Karpas-422 (cell line): Measurements from ENCODE around the gene RNASE3. TPM values are rescaled to one million over a fixed set of nuclear protein-coding genes. Genes with fewer than 3 reads are reported as not detected.
A peak's percentile ranks its signal among the peaks of the same experiment; 100 is the strongest.
"Not testable (repeated sequence)": the region's sequence is repeated elsewhere in the genome, so short reads cannot be mapped to it uniquely, and the experiment has no call there.

Experiments
- DNase-seq: peaks from one replicate; pipeline ENCODE4 v3.0.0-alpha.2; 2015
- H2AFZ ChIP-seq: fragments of 200-600 bp; sonication (generic); 2 replicates; pipeline ENCODE4 v1.6.1; 2014; ENCODE audit warnings: antibody characterized with exemption, low read length, mixed read lengths
- H3K27ac ChIP-seq: fragments of 200-600 bp; sonication (generic); 2 replicates; pipeline ENCODE4 v1.5.1; 2014; ENCODE audit warnings: mild to moderate bottlenecking, low read length, moderate library complexity
- H3K27me3 ChIP-seq: fragments of 200-600 bp; sonication (generic); 2 replicates; pipeline ENCODE4 v1.6.1; 2014; ENCODE audit warnings: low read length, mixed read lengths
- H3K36me3 ChIP-seq: fragments of 200-600 bp; sonication (generic); 2 replicates; pipeline ENCODE4 v1.6.1; 2014; ENCODE audit warnings: low read length, mixed read lengths; ENCODE audit not compliant: insufficient read depth
- H3K4me1 ChIP-seq: fragments of 200-600 bp; sonication (generic); 2 replicates; pipeline ENCODE4 v1.6.1; 2014; ENCODE audit warnings: mild to moderate bottlenecking, low read length, mixed read lengths
- H3K4me2 ChIP-seq: fragments of 200-600 bp; sonication (generic); 2 replicates; pipeline ENCODE4 v1.6.1; 2014; ENCODE audit warnings: low read length, low read depth, mild to moderate bottlenecking; ENCODE audit not compliant: poor library complexity, severe bottlenecking
- H3K4me3 ChIP-seq: fragments of 200-600 bp; sonication (generic); 2 replicates; pipeline ENCODE4 v1.5.1; 2014; ENCODE audit warnings: mild to moderate bottlenecking, antibody characterized with exemption, low read length, mixed read lengths
- H3K79me2 ChIP-seq: fragments of 200-600 bp; sonication (generic); 2 replicates; pipeline ENCODE4 v1.6.1; 2014; ENCODE audit warnings: mild to moderate bottlenecking, low read length, mixed read lengths
- H3K9ac ChIP-seq: fragments of 200-600 bp; sonication (generic); 2 replicates; pipeline ENCODE4 v1.6.0; 2014; ENCODE audit warnings: low read length
- H3K9me2 ChIP-seq: fragments of 200-600 bp; sonication (generic), shearing (Covaris generic); replicated peaks from 2 replicates; pipeline ENCODE4 v1.6.0; 2014; ENCODE audit warnings: mild to moderate bottlenecking, low read length, moderate library complexity; ENCODE audit not compliant: insufficient read depth
- H3K9me3 ChIP-seq: fragments of 300-700, 200-600 bp; sonication (generic); 2 replicates; pipeline ENCODE4 v1.6.1; 2014; ENCODE audit warnings: low read length, mixed read lengths
- H4K20me1 ChIP-seq: fragments of 200-600 bp; sonication (generic); 2 replicates; pipeline ENCODE4 v1.6.1; 2014; ENCODE audit warnings: mild to moderate bottlenecking, antibody characterized with exemption, low read length, low read depth; ENCODE audit not compliant: insufficient read depth
- total RNA-seq: library from RNA; depleted of rRNA; stranded (reverse); fragments of >200 nt; shearing (Covaris generic); gene quantifications from 2 replicates; pipeline ENCODE4 v1.2.3, GENCODE V29; 2014; ENCODE audit warnings: low replicate concordance

The RNASE3 gene
- total RNA-seq, 1 experiment from 2014 or later: not detected

- no peak overlapping the region for H3K4me3 ChIP-seq
- no peaks in the 10 kb centered on the region for H3K9me3 ChIP-seq
- H3K4me1 ChIP-seq: no peaks in the 10 kb centered on the region
Observed at GRCh38 chr14:20866194-20866593, 25.0 kb upstream of the RNASE3 start.

GRCh38 chr14:20866963-20867362 lies 24.2 kb upstream of the RNASE3 start:
- Histone ChIP-seq H3K4me3 (no peak overlapping the region), H3K4me2 (no peak overlapping the region), H4K20me1 (no peaks in the 10 kb centered on the region), H3K4me1 (no peaks in the 10 kb centered on the region), H3K27ac (no peak overlapping the region), H3K36me3 (no peaks in the 10 kb centered on the region), H2AFZ (no peak overlapping the region), H3K79me2 (no peaks in the 10 kb centered on the region), H3K9me2 (no peaks in the 10 kb centered on the region), H3K27me3 (no peaks in the 10 kb centered on the region), H3K9me3 (no peaks in the 10 kb centered on the region), H3K9ac (no peak overlapping the region)
- DNase-seq: peak; percentile 65

More at GRCh38 chr14:20866194-20866593, 25.0 kb upstream of the RNASE3 start:
- H3K4me2 ChIP-seq: no peak overlapping the region
- H3K9ac ChIP-seq: no peak overlapping the region
- no peaks in the 10 kb centered on the region for H4K20me1 ChIP-seq
- no peaks in the 10 kb centered on the region for H3K9me2 ChIP-seq
- H3K27ac ChIP-seq: no peak overlapping the region
- H2AFZ ChIP-seq: no peak overlapping the region
- no peaks in the 10 kb centered on the region for H3K79me2 ChIP-seq
- no peaks in the 10 kb centered on the region for H3K36me3 ChIP-seq
- DNase-seq: no peak
- no peaks in the 10 kb centered on the region for H3K27me3 ChIP-seq

- Histone ChIP-seq H2AFZ (0 out of 2 replicates have a peak overlapping the region, but pooled peaks have one; percentile 30), H3K9me2 (no peaks in the 10 kb centered on the region), H4K20me1 (no peaks in the 10 kb centered on the region), H3K9me3 (no peaks in the 10 kb centered on the region), H3K79me2 (no peaks in the 10 kb centered on the region), H3K4me3 (no peak overlapping the region), H3K36me3 (no peaks in the 10 kb centered on the region), H3K4me1 (no peaks in the 10 kb centered on the region), H3K27ac (no peak overlapping the region), H3K27me3 (no peaks in the 10 kb centered on the region), H3K4me2 (no peak overlapping the region), H3K9ac (no peak overlapping the region)
- DNase-seq: peak; percentile 91
Observed at GRCh38 chr14:20873370-20874177, 17.6 kb upstream of the RNASE3 start.

- DNase-seq: no peak
- Histone ChIP-seq H3K9me2 (no peaks in the 10 kb centered on the region), H3K27me3 (no peaks in the 10 kb centered on the region), H3K9ac (no peak overlapping the region), H3K9me3 (no peaks in the 10 kb centered on the region), H3K27ac (no peak overlapping the region), H2AFZ (no peak overlapping the region), H3K36me3 (no peaks in the 10 kb centered on the region), H3K4me1 (no peaks in the 10 kb centered on the region), H3K79me2 (no peaks in the 10 kb centered on the region), H3K4me3 (no peak overlapping the region), H4K20me1 (no peaks in the 10 kb centered on the region), H3K4me2 (no peak overlapping the region)
Observed at GRCh38 chr14:20877016-20877415, 14.2 kb upstream of the RNASE3 start.

GRCh38 chr14:20878695-20879094 lies 12.5 kb upstream of the RNASE3 start:
- H3K27ac ChIP-seq: no peak overlapping the region

GRCh38 chr14:20881229-20881628 lies 10.0 kb upstream of the RNASE3 start:
- not testable (repeated sequence) for H3K9me3 ChIP-seq, H3K4me3 ChIP-seq, H4K20me1 ChIP-seq, H3K9me2 ChIP-seq, H3K27ac ChIP-seq, H3K27me3 ChIP-seq, H3K79me2 ChIP-seq, H3K9ac ChIP-seq, DNase-seq, H3K4me1 ChIP-seq, H3K36me3 ChIP-seq, H3K4me2 ChIP-seq, H2AFZ ChIP-seq

More at GRCh38 chr14:20878695-20879094, 12.5 kb upstream of the RNASE3 start:
- no peaks in the 10 kb centered on the region for H3K36me3 ChIP-seq
- no peak overlapping the region for H2AFZ ChIP-seq
- no peak for DNase-seq
- H4K20me1 ChIP-seq: no peaks in the 10 kb centered on the region
- no peaks in the 10 kb centered on the region for H3K27me3 ChIP-seq
- no peak overlapping the region for H3K4me3 ChIP-seq
- no peak overlapping the region for H3K4me2 ChIP-seq
- no peak overlapping the region for H3K9ac ChIP-seq
- H3K9me3 ChIP-seq: no peaks in the 10 kb centered on the region
- no peaks in the 10 kb centered on the region for H3K79me2 ChIP-seq
- no peaks in the 10 kb centered on the region for H3K9me2 ChIP-seq
- H3K4me1 ChIP-seq: no peaks in the 10 kb centered on the region

- H4K20me1 ChIP-seq, H3K9me2 ChIP-seq, H3K4me2 ChIP-seq, H3K9me3 ChIP-seq, H3K4me3 ChIP-seq, DNase-seq, H3K4me1 ChIP-seq, H2AFZ ChIP-seq, H3K36me3 ChIP-seq, H3K27ac ChIP-seq, H3K79me2 ChIP-seq, H3K27me3 ChIP-seq, H3K9ac ChIP-seq: not testable (repeated sequence)
Observed at GRCh38 chr14:20882787-20883186, 8.4 kb upstream of the RNASE3 start.

- H3K4me2 ChIP-seq, H3K36me3 ChIP-seq, DNase-seq, H3K4me3 ChIP-seq, H3K9me3 ChIP-seq, H4K20me1 ChIP-seq, H3K79me2 ChIP-seq, H3K4me1 ChIP-seq, H3K27me3 ChIP-seq, H2AFZ ChIP-seq, H3K9ac ChIP-seq, H3K9me2 ChIP-seq, H3K27ac ChIP-seq: not testable (repeated sequence)
Observed at GRCh38 chr14:20888411-20888810, 2.8 kb upstream of the RNASE3 start.
